GM18951 (cell line): ENCODE measurements around the gene LRCH2.

Experiments
- POLR2A ChIP-seq: IDR thresholded peaks from 4 replicates; pipeline ENCODE4 v1.6.1; 2011; ENCODE audit warnings: mild to moderate bottlenecking; ENCODE audit not compliant: insufficient read length, insufficient read depth; ENCODE audit errors: extremely low read depth
- in situ Hi-C: fragments of 300-500 bp; cut with MboI; formaldehyde crosslinking; loops from one replicate; pipeline ENCODE4 v1.12.0; 2022; ENCODE audit warnings: low sequenced_read_pairs, mixed read lengths, inconsistent platforms; ENCODE audit not compliant: unreplicated experiment

Gene LRCH2

GRCh38 chrX:115067812-115068211 lies 166.1 kb downstream of the LRCH2 start:
- no peak for TF ChIP-seq POLR2A
- in situ Hi-C loops: no loop called here

- in situ Hi-C loops: no loop called here
- no peak for TF ChIP-seq POLR2A
These were observed 168.6 kb downstream of the LRCH2 start for GRCh38 chrX:115065304-115065703.
